GM21447 (cell line): ENCODE measurements around the gene ABTB2.
"Not testable (repeated sequence)": the region's sequence is repeated elsewhere in the genome, so short reads cannot be mapped to it uniquely, and the experiment has no call there.

ENCODE experiments used
- ATAC-seq: cut with Tn5 transposase; IDR thresholded peaks from one replicate; pipeline ENCODE4 v1.9.1; 2021; ENCODE audit not compliant: unreplicated experiment

Gene ABTB2

DNA sequence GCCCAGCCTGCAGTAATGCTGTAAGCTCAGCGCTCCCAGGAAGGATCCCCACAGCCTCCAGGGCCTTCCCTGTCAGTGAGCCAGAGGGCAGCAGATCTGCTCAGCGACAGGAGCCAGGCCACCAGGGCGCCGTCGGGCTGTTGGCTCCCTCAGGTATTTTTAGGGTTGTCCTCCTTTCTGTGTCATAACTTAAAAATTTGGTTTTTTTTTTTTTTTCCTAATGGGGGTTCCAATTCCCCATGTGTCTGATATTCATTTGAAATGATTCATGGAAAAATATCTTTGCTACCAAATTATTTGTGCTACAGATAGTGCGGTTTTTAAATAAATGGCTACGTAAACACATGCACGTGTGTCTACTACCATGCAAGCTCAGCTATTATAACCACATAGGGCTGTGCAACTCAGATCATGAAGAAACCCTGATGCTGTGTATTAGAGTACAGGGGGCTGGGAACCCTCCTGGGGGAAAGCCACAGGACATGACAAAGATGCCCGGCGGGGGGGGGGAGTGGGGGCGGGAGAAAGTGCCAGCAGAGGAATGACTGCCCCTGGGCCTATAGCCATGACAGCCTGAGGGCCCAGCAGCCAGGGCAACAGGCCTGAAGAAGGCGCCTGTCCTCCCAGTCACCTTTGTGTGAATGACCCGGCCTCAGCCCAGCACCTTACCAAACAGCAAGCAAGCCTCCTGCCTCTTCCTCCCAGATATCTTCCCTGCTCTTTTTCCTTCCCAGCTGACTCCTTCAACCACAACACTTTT lies 163.1 kb downstream of the ABTB2 start:
- ATAC-seq: no peak

DNA sequence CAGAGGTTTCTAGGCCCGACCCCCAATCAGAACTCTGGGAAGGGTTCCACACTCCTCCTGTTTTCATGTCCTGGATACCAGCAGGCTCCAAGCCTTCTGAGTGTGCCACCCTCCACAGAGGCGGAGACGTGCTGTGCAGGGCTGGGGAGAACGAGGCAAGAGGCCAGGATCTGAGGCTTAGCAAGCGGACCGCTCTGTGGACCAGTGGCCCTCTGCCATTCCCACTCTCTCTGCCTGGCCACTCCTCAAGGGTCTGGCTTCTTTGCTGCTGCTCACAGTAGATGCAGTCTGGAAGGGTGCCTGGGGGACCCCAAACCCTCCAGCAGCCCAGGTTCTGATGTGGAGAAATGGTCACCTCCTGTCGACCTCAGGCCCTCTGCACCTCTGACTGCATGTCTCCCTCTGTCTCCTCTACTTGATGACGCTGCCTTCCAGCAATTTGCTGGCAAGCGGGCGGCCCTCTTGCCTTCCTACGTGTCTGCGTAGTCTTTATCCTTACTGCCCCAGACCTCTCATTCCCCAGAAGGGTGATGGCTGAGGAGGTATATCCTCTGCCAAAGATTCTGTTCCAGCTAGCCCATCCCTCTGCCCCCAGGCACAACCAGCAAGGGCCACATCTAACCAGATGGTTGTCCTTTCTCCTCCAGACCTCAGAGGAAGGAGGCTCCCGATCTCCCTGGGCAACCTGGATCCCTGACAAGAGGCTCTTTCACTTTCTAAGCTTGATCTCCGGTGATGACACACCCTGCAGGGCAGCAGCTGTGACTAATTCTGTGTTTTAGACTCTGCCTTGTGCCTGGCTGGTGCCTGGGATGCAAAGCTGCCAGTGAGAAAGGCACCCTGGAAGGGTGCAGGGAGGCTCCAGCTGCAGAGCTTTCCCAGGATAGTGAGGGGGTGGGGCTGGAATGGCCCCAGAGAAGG lies 165.1 kb downstream of the ABTB2 start:
- ATAC-seq: no peak

DNA sequence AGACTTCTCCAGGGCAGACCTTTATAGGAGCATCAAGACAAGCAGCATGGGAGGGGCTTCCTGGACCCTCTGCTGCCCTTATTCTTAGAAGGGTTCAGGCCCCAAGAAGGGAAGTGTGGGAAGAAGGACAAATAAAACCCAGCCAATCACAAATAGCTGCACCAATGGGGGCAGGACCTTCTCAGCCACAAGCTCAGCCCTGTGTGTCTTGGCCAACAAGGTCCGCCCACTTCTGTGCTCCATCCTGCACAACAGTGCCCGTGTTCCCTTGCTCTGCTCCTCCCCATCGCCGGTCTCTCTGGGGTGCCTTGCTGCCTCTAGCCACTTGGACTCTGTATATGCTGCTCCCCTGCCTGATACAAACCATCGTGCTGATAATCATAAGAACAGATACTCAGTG lies 166.2 kb downstream of the ABTB2 start:
- ATAC-seq: no peak

DNA sequence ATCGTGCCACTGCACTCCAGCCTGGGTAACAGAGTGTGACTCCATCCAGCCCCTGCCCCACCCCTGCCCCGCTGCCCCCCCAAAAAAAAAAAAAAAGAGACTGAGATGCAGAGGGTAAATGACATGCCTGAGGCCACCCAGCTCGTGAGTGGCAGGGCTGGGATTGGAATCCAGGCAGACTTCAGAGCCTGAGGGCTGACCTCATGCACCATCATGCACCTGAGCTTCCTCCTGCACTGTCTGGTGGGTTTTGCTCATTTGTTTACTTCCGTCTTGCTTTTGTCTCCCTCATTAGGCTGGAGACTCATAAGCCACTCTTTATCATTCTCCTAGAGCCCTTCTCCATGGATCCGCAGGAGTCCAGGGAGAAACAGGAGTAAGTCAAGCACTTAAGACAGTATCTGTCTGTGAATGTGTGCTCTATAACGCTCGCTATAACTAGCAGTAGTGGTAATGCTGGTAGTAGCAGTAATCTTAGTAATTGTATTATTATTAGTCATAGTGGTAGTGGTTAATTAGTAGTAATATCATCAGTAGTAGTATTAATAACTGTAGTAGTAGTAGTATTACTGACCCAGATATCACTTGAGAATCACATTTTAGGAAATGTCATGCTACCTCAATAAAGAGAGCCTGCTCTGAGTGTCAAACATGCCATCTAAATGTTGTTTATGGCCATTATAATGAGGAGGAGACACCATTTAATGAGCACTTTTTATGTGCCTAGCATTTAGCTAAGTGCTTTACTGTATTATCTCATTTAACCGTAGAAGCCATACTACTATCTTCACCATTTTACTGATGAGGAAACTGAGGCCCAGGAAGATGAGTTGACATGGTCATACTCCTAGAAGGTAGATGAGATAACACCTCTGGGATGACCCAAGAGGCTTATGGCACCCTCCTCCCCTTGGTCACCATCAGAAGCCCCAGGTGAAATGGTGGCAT lies 167.3 kb downstream of the ABTB2 start:
- no peak for ATAC-seq

DNA sequence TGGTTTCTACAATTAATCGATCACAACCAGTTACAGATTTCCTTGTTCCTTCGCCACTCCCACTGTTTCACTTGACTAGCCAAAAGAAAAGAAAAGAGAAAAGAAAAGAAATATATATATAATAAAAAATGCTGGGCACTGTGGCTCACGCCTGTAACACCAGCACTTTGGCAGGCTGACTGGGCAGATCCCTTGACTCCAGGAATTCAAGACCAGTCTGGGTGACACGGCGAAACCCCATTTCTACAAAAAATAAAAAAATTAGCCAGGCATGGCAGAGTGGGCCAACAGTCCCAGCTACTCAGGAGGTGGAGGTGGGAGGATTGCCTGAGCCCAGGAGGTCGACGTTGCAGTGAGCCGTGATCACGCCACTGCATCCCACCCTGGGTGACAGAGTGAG lies 168.6 kb downstream of the ABTB2 start:
- ATAC-seq: no peak

DNA sequence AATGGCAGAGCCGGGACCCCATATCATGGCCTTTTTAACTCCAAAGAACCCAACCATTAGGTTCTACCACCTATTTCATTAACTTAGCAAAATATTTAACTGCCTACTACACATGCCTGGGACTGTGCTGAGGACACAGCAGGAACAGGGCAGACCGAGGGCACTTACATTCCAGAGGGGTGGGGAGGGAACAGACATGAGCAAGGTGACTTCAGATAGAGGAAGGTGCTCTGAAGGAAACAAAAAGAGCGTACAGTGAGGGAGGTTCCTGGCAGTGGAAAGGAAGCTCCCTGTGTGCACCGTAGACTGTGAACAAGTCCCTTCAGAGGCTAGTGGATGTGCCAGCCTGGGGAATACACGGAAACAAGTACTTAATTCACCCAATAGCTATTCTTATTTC lies 169.6 kb downstream of the ABTB2 start:
- ATAC-seq: no peak

DNA sequence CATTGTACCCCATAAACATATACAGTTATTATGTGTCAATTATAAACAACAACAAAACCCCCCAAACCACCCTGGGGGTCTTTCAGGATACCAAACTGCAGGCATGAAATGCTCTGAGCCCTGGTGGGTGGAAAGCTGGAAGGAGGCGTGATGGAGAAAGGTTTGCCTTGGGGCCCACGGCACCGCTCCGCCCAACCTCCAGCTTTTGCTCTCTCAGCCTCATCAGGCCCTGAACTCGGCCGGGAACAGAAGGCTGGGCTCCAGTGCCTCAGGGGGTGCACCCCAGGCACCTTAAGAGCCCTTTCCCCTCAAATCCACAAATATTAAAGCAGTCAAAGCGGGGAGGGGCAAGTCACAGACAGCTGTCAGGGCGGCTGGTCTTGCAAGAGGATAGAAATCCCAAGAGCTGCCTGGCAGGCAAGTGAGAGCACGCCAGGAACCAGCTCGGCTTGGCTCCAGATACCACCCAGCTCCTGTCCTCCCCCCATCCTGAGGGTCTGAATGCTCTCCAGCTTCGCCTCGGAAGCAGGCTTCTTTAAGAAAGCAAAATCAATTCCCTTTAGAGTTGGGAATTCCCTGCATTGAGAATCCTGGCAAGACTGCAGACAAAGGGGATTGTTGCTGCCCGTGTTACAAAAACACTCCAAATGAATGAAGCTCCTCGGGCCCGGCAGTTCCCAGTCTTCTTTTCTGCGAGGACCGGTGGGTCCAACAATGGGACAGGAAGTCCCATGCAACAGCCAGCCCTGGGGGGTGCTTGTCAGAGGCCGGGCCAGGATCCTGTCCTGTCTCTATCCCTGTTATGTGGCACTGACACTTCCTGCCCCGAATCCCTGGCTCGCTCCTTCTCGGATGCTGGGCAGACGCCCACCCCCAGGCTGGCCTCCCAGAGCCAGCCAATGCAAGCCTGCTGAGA lies 171.6 kb downstream of the ABTB2 start:
- no peak for ATAC-seq

DNA sequence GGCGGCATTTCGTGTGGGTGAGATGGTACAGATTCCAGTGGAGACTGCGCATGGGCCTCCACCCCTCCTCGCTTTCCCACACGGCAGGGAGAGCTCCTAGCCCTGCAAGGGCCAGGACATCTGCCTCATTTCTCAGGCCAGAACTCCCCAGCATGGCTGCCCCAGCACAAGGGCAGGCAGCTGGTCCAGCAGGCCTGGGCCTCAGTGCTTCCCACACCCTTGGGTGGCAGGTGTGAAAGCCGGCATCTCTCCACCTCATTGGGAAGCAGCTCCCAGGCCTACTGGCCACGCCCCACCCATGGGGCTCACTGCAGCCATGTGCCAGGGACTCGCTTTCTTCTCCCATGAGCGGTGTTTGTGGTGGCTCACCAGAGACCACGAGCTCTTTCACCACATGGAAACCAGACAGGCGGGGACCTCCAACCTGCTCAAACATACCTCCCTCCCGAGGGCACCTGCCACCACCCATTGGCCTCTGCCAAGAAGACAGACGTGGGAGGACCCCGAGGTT lies 173.2 kb downstream of the ABTB2 start:
- no peak for ATAC-seq

DNA sequence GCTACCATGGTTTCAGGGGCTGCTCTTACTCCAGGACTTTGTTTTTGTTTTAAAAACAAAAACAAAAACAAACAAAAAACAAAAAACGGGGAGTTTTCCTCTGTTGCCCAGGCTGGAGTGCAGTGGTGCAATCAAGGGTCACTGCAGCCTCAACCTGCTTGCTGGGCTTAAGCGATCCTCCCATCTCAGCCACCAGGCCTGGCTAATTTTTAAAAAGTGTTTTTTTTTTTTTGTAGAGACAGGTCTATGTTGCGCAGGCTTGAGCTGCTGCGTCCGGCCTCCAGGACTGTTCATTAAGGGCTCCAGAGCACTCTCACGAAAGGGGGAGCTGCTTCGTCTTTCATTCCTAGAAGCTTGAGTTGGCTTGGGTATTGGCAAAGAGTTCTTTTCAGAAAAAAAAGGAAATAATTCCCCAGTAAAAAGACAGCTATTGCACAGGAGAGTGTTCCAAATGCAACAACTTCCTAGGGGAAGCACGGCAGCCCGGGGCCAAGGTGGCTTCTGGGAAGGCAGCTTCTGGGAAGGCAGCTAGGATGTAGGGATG lies 173.9 kb downstream of the ABTB2 start:
- ATAC-seq: no peak

DNA sequence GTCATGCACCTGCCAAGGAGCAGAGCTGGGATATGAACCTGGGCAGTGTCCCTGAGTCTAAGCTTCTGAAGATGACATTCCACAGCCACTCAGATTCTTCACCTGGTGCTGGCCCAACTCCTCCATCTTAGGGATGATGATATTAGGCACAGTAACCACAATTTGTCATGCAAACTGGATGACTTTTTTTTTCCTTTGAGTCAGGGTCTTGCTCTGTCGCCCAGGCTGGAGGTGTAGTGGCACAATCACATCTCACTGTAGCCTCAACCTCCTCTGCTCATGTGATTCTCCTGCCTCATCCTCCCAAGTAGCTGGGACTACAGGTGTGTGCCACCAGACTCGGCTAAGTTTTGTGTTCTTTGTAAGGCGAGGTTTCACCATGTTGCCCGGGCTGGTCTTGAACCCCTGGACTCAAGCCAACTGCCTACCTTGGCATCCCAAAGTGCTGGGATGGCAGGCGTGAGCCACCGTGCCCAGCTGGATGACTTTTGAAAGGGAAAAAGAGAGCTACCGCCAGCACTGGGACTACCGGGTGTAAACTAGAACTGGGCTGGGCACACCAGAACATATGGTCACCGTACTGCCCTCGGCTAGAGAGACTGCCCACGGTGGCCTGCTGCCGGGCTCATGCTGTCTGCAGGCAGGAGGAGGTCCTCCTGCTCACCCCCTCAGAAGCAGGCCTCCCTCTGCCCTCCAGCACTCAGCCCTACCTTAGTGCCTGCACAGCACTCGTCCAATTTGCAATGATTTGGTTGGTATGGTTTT lies 174.7 kb downstream of the ABTB2 start:
- no peak for ATAC-seq

DNA sequence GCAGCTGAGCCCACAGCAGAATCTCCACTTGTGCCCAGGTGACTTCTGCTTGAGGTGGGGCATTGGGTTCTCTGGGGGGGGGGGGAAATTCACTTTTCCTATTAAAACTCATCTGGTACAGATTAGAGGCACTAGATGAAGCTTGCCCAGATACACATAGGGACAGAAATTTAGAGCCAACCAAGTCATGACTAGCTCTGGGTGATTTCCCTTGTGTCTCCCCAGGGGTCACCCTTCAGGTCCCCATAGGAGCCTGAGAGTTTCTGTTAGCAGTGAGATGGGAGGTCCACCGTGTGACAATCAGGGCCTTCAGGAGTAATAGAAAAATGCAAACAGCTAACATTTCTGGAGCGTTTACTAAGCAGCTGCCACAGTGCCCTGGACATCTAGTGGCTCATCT lies 175.4 kb downstream of the ABTB2 start:
- ATAC-seq: no peak

DNA sequence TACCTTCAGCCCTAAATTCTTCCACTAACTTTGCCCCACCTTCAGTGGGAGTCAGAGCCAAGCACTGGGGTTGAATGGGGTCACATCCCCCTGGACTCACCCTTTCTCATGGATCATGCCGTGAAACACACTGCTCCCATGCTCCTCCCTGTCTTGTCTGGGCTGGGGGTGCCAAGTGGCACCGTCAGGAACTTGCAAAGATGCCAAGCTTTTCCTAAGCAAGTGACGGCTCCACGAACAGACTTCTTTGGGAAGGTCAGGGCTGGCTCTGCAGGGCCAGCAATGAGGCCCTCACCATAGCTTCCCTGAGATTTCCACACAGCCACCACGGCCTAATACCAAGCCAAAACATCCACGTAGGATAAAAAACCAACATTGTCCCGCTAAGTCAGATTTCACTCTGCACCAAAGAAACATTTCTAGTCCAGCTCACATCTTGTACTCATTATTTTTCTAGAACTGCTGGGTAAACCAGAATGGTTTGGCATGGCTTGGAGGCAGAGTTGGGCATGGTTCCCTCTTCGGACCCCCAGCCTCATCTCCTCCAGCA lies 175.9 kb downstream of the ABTB2 start:
- no peak for ATAC-seq

DNA sequence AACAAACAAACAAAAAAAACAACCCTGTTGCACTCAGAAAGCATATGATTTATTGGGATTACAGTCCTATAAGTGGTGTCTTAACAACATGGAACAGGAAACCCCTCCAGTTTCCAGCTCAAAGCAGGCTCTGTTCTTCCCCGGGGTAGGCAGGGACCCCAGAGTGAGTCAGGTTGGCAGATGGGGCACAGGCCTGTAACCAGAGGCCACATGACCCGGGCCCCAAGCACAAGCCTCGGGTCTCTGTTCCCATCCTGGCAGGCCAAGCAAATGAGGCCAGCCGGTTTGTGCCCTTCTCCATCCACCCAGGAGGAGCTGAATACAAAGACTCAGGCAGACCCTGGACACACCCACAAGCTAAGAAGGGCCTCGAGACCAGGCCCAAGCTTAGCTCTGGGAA lies 176.6 kb downstream of the ABTB2 start:
- ATAC-seq: no peak

DNA sequence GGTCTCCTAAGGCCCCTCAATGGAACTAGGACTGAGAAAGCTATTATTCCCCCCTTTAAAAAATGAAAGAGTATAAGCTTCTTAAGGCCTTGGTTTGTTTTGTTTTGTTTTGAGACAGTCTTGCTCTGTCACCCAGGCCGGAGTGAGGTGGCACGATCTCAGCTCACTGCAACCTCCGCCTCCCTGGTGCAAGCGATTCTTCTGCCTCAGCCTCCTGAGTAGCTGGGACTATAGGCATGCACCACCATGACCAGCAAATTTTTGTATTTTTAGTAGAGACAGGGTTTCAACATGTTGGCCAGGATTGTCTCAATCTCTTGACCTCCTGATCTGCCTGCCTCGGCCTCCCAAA lies 177.0 kb downstream of the ABTB2 start:
- ATAC-seq: not testable (repeated sequence)

DNA sequence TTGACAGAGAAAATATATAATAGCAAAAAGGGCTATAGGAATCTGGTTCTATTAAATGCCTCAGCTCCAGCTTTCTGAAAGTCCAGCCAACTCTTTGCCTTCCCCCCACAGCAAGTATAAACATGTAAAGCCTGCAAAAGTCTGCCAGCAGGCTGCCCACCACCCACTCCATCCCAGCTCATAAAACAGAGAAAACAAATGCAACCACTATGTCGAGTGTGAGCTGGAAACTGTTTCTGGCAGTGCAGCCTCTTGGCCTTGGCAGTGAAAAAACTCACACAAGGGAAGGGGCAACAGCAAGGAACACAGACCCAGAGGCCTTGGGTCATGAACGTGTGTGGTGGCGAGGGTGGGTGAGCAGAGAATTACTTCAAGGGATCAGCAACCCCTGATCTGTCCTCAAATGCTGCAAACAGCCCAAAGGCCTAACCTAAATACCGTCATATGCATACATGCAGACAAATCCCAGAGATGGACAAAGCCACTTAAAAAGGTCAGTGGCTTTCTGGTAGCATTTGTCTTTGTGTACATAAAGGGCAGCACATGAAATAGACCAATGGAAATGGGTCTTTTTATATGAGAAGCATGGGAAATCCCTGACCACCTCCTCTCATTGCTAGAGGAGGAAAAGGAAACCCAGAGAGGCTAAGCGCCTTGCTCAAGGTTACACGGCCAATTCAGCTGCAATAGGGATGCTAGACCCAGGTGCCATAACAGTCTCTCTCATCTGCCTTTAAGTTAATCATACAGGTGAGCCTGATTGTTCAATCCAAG lies 177.6 kb downstream of the ABTB2 start:
- no peak for ATAC-seq

DNA sequence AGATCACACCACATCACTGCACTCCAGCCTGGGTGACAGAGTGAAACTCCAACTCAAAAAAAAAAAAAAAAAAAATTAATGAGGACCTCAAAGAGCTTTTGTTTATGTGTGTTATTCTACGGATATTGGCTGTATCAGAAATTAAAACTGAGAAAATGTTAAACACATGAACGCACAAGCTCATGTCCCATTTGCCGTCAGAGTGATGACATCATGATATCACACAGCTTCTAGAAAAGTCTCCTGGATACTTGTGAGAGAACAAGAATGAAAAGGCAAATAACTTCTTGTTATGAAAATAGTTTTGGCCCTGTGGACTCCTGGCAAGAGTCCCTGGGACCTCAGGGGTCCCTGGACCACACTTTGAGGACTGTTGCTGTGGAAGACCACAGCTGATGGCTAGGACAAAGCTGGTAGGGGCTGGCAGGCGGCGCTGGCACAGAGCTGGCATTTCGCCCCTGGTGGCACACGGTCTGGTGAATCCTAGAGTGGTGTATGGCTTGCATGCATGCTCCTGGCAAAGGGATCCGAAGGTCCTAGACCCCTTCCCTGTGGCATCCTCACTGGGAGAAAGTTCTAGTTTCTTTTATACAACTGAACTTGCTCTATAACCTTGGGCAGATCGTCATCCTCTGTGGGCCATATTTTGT lies 178.7 kb downstream of the ABTB2 start:
- ATAC-seq: no peak

DNA sequence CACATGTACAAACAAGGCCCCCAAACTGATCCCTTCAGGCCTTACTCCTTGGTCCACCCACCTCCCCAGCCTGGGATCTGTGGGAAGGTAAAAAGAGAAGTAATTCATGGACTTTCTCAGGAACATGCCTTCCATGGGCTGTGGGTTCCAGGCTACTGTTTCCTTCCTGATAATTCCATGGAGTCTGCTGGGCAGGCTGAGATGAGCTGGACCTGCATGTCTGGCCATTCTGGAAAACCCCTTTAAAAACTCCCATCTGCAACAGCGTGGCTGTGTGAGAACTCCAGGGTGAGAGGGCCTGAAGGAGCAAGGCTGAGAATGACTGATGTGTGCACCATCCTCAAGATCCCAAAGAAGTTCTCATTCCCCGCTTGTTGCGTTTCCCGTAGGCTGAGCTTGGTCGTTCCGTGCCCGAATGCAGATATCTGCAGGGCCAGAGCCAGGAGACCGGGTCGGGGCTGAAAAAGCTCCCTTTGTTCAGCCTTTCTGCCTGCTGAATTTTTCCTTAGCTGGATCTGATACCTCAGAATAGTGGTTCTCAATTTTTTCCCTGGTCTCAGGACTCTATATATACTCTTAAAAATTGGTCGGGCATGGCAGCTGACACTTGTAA lies 179.5 kb downstream of the ABTB2 start:
- no peak for ATAC-seq
